Activated naive CD4-positive, alpha-beta T cell treated with anti-CD3 and anti-CD28 coated beads, Interleukin-2, amount 50 U/mL, for 24 hours (primary cell): Measurements from ENCODE around the gene SPAST.
"Not testable (repeated sequence)": the region's sequence is repeated elsewhere in the genome, so short reads cannot be mapped to it uniquely, and the experiment has no call there.

Experiments
- H3K27ac Mint-ChIP-seq: one replicate; pipeline ENCODE4 v1.8.0; 2021; ENCODE audit warnings: mild to moderate bottlenecking, mixed read lengths
- H3K27me3 Mint-ChIP-seq: one replicate; pipeline ENCODE4 v1.8.0; 2021; ENCODE audit warnings: mixed read lengths
- H3K36me3 Mint-ChIP-seq: one replicate; pipeline ENCODE4 v1.8.0; 2021; ENCODE audit warnings: mixed read lengths
- H3K4me1 Mint-ChIP-seq: one replicate; pipeline ENCODE4 v1.8.0; 2021; ENCODE audit warnings: mixed read lengths
- H3K4me3 Mint-ChIP-seq: one replicate; pipeline ENCODE4 v1.8.0; 2021; ENCODE audit warnings: mild to moderate bottlenecking, mixed read lengths
- H3K9me3 Mint-ChIP-seq: one replicate; pipeline ENCODE4 v1.8.0; 2021; ENCODE audit warnings: mixed read lengths

Gene SPAST

DNA sequence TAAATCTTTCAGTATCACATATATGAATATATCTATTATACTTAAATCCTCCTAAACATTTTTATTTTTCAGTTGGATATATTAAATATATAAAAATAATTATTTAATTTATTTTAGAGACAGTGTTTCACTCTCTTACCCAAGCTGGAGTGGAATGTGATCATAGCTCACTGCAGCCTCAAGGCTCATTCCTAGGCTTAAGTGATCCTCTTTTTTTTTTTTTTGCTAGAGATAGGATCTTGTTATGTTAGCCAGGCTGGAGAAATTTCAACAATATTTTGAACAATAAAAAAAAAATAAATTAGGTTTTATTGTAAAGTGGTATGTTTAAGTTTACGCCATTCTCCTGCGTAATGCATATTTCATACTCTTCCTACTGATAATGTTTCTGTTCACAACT, 4.2 kb downstream of the SPAST start:
- Mint-ChIP-seq H3K36me3 (peaks cover 5% of the 10 kb centered on the region), H3K27me3 (no peaks in the 10 kb centered on the region), H3K27ac (no peak overlapping the region), H3K4me1 (peaks cover 48% of the 10 kb centered on the region), H3K9me3 (no peaks in the 10 kb centered on the region), H3K4me3 (no peak overlapping the region)

DNA sequence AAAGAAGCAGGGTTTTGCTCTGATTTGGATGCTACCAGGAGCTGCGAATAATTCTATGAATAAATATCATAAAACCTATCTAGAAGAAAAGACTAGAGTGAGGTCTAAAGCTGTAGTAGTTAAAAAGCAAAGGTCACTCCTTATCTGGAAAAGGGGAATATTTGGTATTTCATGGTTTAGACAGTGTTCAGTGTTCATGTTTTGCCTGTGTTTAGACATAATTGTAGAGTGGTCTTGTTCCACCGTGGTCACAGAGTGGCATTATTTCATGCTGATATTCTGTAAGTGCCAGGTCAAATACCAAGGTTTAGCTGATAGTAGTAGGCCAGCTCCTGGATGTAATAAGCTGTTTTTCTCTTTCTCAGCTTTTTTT, 10.8 kb downstream of the SPAST start:
- Mint-ChIP-seq H3K4me3 (no peak overlapping the region), H3K27me3 (no peaks in the 10 kb centered on the region), H3K27ac (no peak overlapping the region), H3K4me1 (peaks cover 39% of the 10 kb centered on the region), H3K9me3 (no peaks in the 10 kb centered on the region), H3K36me3 (peaks cover 9% of the 10 kb centered on the region)

DNA sequence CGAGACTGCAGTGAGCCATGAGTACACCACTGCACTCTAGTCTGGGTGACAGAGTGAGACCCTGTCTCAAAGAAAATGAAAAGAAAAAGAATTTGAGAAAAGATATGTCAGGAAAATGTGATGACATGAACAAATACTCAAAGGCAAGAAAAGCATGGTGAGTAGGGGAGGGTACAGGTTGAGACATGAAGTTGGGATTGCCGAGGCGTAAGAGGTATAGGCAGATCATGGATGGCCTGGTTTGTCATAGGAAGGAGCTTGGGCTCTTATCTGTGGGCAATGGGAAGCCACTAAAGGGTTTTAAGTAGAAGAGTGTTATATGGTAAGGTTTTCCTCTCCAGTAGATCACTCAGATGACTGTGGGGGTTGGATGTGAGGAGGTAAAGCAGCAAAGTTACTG, 32.3 kb downstream of the SPAST start:
- peaks cover 11% of the 10 kb centered on the region for H3K4me1 Mint-ChIP-seq
- no peaks in the 10 kb centered on the region for H3K9me3 Mint-ChIP-seq
- no peaks in the 10 kb centered on the region for H3K27me3 Mint-ChIP-seq
- H3K27ac Mint-ChIP-seq = peak overlapping the region; percentile 30
- no peak overlapping the region for H3K4me3 Mint-ChIP-seq
- H3K36me3 Mint-ChIP-seq = peaks cover 15% of the 10 kb centered on the region

DNA sequence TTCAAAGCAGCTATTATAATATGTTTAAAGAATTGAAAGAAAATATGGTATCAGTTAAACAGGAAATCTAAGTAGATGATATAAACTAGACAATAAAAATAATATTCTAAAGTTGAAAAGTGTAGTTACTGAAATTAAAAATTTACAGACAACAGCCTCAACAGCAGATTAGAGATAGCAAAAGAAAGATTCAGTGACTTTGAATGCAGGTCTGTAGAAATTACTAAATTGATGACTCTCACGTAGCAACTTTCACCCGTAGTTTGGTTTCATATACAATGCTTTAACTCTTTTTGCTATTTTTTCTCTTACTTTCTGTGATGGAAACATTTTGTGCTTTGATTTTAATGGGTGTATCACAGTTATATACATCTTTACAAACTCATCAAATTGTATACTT, 44.8 kb downstream of the SPAST start:
- Mint-ChIP-seq H3K4me1 (peaks cover 13% of the 10 kb centered on the region), H3K27me3 (no peaks in the 10 kb centered on the region), H3K9me3 (no peaks in the 10 kb centered on the region), H3K27ac (no peak overlapping the region), H3K36me3 (peaks cover 29% of the 10 kb centered on the region), H3K4me3 (no peak overlapping the region)

DNA sequence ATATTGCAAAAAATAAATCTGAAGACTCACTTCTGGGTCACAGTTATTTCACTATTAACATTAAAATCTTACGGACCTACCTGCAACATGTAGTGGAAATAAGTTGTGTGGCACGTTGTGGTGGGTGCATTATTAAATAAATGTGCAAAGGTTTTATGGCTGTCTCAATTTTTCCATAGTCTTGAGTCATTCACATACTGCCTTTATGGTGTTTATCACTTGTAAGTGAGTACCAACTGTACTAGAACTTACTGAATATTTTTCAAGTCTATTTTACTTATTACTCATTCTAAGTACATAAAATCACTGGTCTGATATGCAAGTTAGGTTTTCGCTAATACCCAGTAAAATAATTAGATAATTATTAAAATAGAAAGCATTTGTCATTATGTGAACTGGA, 54.7 kb downstream of the SPAST start:
- no peaks in the 10 kb centered on the region for H3K9me3 Mint-ChIP-seq
- peaks cover 8% of the 10 kb centered on the region for H3K36me3 Mint-ChIP-seq
- H3K27me3 Mint-ChIP-seq = no peaks in the 10 kb centered on the region
- no peak overlapping the region for H3K27ac Mint-ChIP-seq
- no peak overlapping the region for H3K4me3 Mint-ChIP-seq
- peaks cover 17% of the 10 kb centered on the region for H3K4me1 Mint-ChIP-seq

DNA sequence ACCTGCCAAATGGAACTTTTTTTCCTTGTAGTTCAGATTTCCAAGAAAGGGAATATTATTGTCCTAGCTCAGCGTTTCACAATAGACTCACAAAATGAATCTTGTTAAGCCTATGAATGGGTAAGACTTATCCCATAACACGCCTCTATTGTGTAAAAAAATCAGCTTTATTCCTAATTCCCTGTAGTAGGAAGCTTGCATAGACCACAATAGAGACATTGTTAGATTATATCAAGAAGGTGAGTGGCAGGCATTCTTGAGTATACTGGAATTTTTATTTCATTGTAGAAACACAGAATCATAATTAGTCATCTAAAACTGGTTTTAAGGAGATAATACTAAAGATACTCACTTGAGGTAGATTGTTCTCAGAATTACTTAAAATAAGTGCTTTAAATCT, 55.8 kb downstream of the SPAST start:
- H3K27me3 Mint-ChIP-seq = no peaks in the 10 kb centered on the region
- no peak overlapping the region for H3K4me3 Mint-ChIP-seq
- no peak overlapping the region for H3K27ac Mint-ChIP-seq
- H3K4me1 Mint-ChIP-seq = peaks cover 17% of the 10 kb centered on the region
- peaks cover 20% of the 10 kb centered on the region for H3K36me3 Mint-ChIP-seq
- no peaks in the 10 kb centered on the region for H3K9me3 Mint-ChIP-seq

DNA sequence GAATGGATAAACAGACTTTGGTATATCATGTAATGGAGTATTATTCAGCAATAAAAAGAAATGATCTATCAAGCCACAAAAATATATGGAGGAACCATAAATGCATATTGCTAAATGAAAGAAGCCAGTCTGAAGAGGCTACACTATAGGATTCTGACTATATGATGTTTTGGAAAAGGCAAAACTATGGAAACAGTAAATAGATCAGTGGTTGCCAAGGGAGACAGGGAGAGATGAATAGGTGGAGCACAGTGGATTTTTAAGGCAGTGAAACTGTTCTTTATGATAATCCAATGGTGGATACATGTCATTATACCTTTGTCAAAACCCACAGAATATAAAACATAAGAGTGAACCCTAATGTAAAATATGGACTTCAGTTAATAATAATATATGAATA, 61.3 kb downstream of the SPAST start:
- Mint-ChIP-seq H3K27me3 (no peaks in the 10 kb centered on the region), H3K4me1 (peaks cover 13% of the 10 kb centered on the region), H3K9me3 (no peaks in the 10 kb centered on the region), H3K36me3 (peaks cover 28% of the 10 kb centered on the region), H3K4me3 (no peak overlapping the region), H3K27ac (no peak overlapping the region)

DNA sequence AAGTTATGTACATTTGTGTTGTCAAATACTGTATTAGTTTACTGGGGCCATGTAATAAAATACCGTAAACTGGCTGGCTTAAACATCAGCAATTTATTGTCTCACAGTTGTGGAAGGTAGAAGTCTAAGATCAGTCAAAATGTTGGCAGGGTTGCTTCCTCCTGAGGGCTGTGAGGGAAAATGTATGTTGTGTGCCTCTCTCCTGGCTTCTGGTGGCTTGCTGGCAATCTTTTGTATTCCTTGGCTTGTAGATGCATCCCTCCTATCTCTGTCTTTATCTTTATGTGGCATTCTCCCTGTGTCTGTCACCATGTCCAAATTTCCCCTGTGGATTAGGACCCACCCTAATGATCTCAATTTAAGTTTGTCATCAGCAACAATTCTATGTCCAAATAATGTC, 65.3 kb downstream of the SPAST start:
- peaks cover 15% of the 10 kb centered on the region for H3K36me3 Mint-ChIP-seq
- no peaks in the 10 kb centered on the region for H3K27me3 Mint-ChIP-seq
- H3K27ac Mint-ChIP-seq = no peak overlapping the region
- H3K4me1 Mint-ChIP-seq = no peaks in the 10 kb centered on the region
- no peaks in the 10 kb centered on the region for H3K9me3 Mint-ChIP-seq
- H3K4me3 Mint-ChIP-seq = no peak overlapping the region

DNA sequence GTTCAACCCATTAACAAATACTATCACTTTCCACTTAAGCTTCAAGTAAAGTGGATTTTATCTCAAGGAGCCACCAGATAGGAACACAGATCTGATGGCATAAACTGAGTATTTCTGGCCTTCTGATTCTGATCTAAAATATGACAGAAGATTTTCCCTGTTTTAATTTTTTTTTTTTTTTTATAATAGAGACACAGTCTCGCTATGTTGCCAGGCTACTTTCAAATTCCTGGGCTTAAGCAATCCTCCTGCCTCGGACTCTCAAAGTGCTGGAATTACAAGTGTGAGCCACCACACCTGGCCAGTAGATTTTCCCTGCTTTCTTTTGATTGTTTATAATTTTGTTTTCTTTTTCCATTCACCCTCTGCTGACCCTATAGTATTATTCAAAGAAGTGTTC, 65.7 kb downstream of the SPAST start:
- Mint-ChIP-seq H3K27me3 (no peaks in the 10 kb centered on the region), H3K36me3 (peaks cover 11% of the 10 kb centered on the region), H3K27ac (no peak overlapping the region), H3K9me3 (no peaks in the 10 kb centered on the region), H3K4me3 (no peak overlapping the region), H3K4me1 (no peaks in the 10 kb centered on the region)

DNA sequence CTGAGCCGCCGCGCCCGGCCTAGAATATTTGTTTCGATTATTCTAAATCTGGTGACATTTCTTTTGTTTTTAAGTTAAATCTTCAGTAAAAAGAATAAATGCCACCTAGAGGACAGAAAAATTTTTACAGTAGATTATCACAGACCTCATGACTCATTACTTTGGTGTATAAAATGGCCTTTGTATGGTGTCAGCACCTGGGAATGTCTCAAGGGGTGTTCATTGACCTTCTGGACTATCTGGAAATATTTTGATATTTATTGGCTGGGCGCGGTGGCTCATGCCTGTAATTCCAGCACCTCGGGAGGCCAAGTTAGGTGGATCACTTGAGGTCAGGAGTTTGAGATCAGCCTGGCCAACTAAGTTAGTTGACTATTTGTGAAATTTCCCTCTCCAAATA, 72.1 kb downstream of the SPAST start:
- H3K4me1 Mint-ChIP-seq = no peaks in the 10 kb centered on the region
- no peaks in the 10 kb centered on the region for H3K9me3 Mint-ChIP-seq
- peak overlapping the region; percentile 17 for H3K27ac Mint-ChIP-seq
- no peaks in the 10 kb centered on the region for H3K27me3 Mint-ChIP-seq
- peaks cover 11% of the 10 kb centered on the region for H3K36me3 Mint-ChIP-seq
- no peak overlapping the region for H3K4me3 Mint-ChIP-seq

DNA sequence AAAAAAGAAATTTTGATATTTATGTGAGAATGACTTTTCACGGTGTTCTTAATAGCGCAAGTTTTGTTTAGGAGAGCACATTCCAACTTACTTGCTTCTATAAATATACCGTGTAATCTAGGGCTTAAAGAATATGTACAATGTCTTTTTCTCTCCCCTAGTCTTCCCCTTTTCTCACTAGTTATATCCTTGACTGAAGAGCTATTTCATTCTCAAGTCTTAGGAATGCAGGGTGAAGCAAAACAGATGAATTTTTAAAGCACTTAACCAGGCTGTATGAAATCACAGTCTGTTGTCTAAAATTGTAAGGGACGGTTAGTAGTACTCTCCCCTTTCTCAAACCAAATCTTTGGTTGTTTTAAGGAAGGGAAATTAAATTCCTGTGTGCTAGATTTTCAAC, 72.7 kb downstream of the SPAST start:
- Mint-ChIP-seq H3K36me3 (peaks cover 14% of the 10 kb centered on the region), H3K4me1 (no peaks in the 10 kb centered on the region), H3K9me3 (no peaks in the 10 kb centered on the region), H3K27me3 (no peaks in the 10 kb centered on the region), H3K4me3 (no peak overlapping the region), H3K27ac (no peak overlapping the region)

DNA sequence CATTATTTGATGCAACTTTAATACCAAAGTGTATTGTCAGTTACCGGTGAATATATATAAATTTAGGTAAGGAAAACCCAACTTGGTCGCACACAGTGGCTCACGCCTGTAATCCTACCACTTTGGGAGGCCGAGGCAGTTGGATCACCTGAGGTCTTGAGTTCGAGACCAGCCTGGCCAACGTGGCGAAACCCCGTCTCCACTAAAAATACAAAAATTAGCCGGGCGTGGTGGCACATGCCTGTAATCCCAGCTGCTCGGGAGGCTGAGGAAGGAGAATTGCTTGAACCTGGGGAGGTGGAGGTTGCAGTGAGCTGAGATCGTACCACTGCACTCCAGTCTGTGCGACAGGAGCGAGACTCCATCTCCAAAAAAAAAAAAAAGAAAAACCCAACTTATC, 88.2 kb downstream of the SPAST start:
- H3K4me1 Mint-ChIP-seq, H3K27ac Mint-ChIP-seq, H3K4me3 Mint-ChIP-seq, H3K9me3 Mint-ChIP-seq, H3K36me3 Mint-ChIP-seq, H3K27me3 Mint-ChIP-seq: not testable (repeated sequence)

DNA sequence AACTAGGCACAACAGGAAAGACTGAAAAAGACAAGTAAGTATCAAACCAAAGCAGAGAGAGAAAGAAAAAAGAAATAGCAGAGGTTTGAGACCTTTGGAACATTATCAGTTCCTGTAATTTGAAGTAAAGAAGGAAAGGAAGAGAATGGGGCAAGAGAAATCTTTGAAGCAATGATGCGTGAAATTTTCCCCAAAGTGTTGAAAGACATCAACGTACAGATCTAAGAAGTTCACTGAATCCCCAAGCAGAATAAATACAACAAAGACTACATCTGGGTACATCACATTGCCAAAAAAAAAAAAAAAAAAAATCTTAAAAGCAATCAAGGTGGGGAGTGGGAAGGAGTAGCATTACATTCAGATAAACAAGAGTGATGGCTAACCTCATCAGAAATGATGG, 96.3 kb downstream of the SPAST start:
- H3K27me3 Mint-ChIP-seq = no peaks in the 10 kb centered on the region
- H3K36me3 Mint-ChIP-seq = peaks cover 4% of the 10 kb centered on the region
- H3K4me1 Mint-ChIP-seq = peaks cover 3% of the 10 kb centered on the region
- H3K9me3 Mint-ChIP-seq = no peaks in the 10 kb centered on the region
- no peak overlapping the region for H3K27ac Mint-ChIP-seq
- H3K4me3 Mint-ChIP-seq = no peak overlapping the region

DNA sequence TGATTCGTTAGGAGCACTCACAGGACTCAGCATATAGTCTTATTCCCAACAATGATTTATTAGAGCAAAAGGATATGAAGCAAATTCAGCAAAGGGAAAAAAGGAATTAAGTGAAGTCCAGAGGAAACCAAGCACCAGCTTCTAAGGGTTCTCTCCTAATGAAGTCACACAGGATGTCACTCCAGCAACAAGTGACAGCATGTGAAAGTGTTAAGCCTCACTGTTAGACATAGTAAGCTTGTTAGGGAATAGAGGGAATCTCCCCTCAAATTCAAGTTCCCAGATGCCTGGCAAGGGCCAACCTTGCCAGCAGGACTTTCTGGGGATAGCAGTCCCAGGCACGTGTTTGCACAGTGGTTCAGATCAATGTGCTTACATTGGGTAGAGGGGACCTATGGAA, 97.9 kb downstream of the SPAST start:
- no peaks in the 10 kb centered on the region for H3K9me3 Mint-ChIP-seq
- H3K4me1 Mint-ChIP-seq = peaks cover 13% of the 10 kb centered on the region
- H3K27me3 Mint-ChIP-seq = no peaks in the 10 kb centered on the region
- no peak overlapping the region for H3K27ac Mint-ChIP-seq
- no peak overlapping the region for H3K4me3 Mint-ChIP-seq
- H3K36me3 Mint-ChIP-seq = peaks cover 6% of the 10 kb centered on the region

DNA sequence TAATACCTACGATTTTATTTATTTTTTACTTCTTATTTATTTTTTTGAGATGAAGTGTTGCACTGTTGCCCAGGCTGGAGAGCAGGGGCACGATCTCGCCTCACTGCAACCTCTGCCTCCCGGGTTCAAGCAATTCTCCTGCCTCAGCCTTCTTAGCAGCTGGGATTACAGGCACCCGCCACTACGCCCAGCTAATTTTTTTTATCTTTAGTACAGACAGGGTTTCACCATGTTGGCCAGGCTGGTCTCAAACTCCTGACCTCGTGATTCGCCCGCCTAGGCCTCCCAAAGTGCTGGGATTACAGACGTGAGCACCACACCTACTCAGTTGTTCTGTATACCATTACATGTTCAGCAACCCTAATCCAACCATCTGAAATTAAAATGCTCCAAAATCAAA, 100.9 kb downstream of the SPAST start:
- not testable (repeated sequence) for H3K27ac Mint-ChIP-seq, H3K27me3 Mint-ChIP-seq, H3K9me3 Mint-ChIP-seq, H3K36me3 Mint-ChIP-seq
- H3K4me3 Mint-ChIP-seq = peak overlapping the region; percentile 99
- H3K4me1 Mint-ChIP-seq = peaks cover 33% of the 10 kb centered on the region

DNA sequence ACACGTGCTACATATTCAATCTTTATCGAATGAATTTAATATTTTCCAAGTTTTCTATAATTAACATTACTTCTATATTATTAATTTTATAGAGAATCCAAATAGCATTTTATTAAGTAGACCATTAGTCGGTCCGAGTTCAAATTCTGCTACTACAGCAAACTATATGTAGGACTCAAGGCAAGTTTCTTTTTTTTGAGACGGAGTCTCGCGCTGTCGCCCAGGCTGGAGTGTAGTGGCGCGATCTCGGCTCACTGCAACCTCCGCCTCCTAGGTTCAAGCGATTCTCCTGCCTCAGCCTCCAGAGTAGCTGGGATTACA, 101.6 kb downstream of the SPAST start:
- Mint-ChIP-seq H3K4me1 (peaks cover 33% of the 10 kb centered on the region), H3K27ac (peak overlapping the region; percentile 99), H3K4me3 (peak overlapping the region; percentile 99)
- H3K9me3 Mint-ChIP-seq, H3K36me3 Mint-ChIP-seq, H3K27me3 Mint-ChIP-seq: not testable (repeated sequence)

DNA sequence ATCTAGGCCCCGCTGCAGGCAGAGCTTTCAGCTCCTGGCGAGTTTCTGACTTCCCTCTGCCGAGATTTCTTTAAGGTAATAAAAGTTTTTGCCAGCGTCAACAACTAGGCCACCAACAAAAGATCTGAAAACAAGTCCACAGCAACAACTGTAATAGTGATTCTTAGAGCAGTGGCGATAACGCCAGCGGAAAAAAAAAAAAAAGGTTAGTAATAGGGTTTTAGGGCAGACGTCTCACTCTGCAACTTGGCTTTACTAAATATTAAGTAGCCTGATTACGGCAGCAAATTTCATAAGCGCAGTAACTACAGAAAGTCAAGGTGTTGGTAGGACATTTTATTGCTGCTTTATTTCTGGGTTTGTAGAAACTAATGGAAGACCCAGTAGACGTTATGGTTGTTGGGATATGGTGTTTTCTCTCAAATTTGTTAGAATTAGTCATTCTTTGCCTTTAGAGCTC, 102.8 kb downstream of the SPAST start:
- peak overlapping the region; percentile 99 for H3K27ac Mint-ChIP-seq
- no peaks in the 10 kb centered on the region for H3K27me3 Mint-ChIP-seq
- peaks cover 4% of the 10 kb centered on the region for H3K36me3 Mint-ChIP-seq
- H3K9me3 Mint-ChIP-seq = no peaks in the 10 kb centered on the region
- H3K4me1 Mint-ChIP-seq = peaks cover 36% of the 10 kb centered on the region
- peak overlapping the region; percentile 99 for H3K4me3 Mint-ChIP-seq

DNA sequence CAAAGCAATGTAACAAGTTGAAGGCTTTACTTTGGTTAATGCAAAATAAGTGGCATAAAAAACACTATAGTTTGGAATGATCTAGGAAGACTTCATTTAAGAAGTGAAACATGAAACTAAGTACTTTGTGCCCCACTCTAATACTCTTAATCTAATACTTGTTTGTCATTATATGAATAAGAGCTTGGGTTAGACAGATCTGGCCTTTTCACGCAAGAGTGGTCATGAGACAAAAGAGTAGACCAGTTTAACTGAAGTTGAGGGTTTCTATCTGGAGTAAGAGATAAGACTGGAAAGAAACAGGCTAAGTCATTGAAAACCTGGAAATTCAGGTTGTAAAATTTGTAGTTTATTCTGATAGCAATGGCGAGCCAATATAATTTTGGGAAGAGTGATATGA, 105.2 kb downstream of the SPAST start:
- peak overlapping the region; percentile 81 for H3K27ac Mint-ChIP-seq
- H3K4me1 Mint-ChIP-seq = peaks cover 51% of the 10 kb centered on the region
- H3K9me3 Mint-ChIP-seq = no peaks in the 10 kb centered on the region

More for the DNA sequence above, 105.2 kb downstream of the SPAST start:
- no peaks in the 10 kb centered on the region for H3K27me3 Mint-ChIP-seq
- peaks cover 12% of the 10 kb centered on the region for H3K36me3 Mint-ChIP-seq
- no peak overlapping the region for H3K4me3 Mint-ChIP-seq
